Cardiac muscle cell (in vitro differentiated cells and primary cell): ENCODE measurements around the gene COMMD2. TPM values are rescaled to one million over a fixed set of nuclear protein-coding genes. Genes with fewer than 3 reads are reported as not detected.

Experiments used
- DNase-seq, 2 donors: peaks; one replicate each; pipeline versions ENCODE4 v3.0.0 to v3.0.0-alpha.2; 2010 to 2017; ENCODE audit warnings: low read depth in 1 of 2, low spot score in 1 of 2
- H3K27ac ChIP-seq: fragments of 200-600 bp; sonication (generic); 2 replicates; pipeline ENCODE4 v1.5.1; 2016
- H3K27me3 ChIP-seq: fragments of 200-600 bp; sonication (generic); 2 replicates; pipeline ENCODE4 v1.6.0; 2016; ENCODE audit warnings: control low read depth
- H3K36me3 ChIP-seq: fragments of 200-600 bp; sonication (generic); 2 replicates; pipeline ENCODE4 v1.5.1; 2016; ENCODE audit warnings: control low read depth
- H3K4me1 ChIP-seq: fragments of 200-600 bp; sonication (generic); 2 replicates; pipeline ENCODE4 v1.8.1; 2017; ENCODE audit warnings: low read depth, mild to moderate bottlenecking, mixed run types
- H3K4me3 ChIP-seq: fragments of 200-600 bp; sonication (generic); 2 replicates; pipeline ENCODE4 v1.5.1; 2016; ENCODE audit warnings: mild to moderate bottlenecking
- H3K9me3 ChIP-seq: fragments of 200-600 bp; sonication (generic); 2 replicates; pipeline ENCODE4 v1.5.1; 2017; ENCODE audit warnings: low read depth, mild to moderate bottlenecking, control low read depth
- CTCF ChIP-seq: IDR thresholded peaks from 2 replicates; pipeline ENCODE4 v1.5.1; 2012; ENCODE audit warnings: low read depth, mild to moderate bottlenecking, low read length
- polyA plus RNA-seq: library from polyadenylated mRNA; unstranded; fragments of >200 nt; fragmentation: Nextera tagmentation; extraction: Ambion mirVana; gene quantifications from 2 replicates; pipeline ENCODE4 v1.2.1, GENCODE V29; 2016
- total RNA-seq: library from RNA; depleted of rRNA; stranded (reverse); fragments of >200 nt; gene quantifications from 2 replicates; pipeline ENCODE4 v1.2.3, GENCODE V29; 2016

Gene COMMD2
- total and polyA plus RNA-seq, 2 experiments from 2014 or later, result 30.9 to 42.8 TPM

- no peaks in the 10 kb centered on the region for H3K9me3 ChIP-seq
- H3K4me1 ChIP-seq, result no peaks in the 10 kb centered on the region
- no peak overlapping the region for H3K27ac ChIP-seq
- TF ChIP-seq CTCF, result no peak
- no peak for DNase-seq
- H3K27me3 ChIP-seq, result no peaks in the 10 kb centered on the region
- no peaks in the 10 kb centered on the region for H3K36me3 ChIP-seq
- H3K4me3 ChIP-seq, result no peak overlapping the region
Measured at GRCh38 chr3:149705416-149705815, 46.9 kb downstream of the COMMD2 start.

GRCh38 chr3:149703466-149703865 is 48.8 kb downstream of the COMMD2 start:
- TF ChIP-seq CTCF, result no peak
- Histone ChIP-seq H3K27ac (no peak overlapping the region), H3K27me3 (no peaks in the 10 kb centered on the region), H3K36me3 (no peaks in the 10 kb centered on the region), H3K9me3 (no peaks in the 10 kb centered on the region), H3K4me1 (no peaks in the 10 kb centered on the region), H3K4me3 (no peak overlapping the region)
- peak in 1 of 2 donors; percentile 29 for DNase-seq

GRCh38 chr3:149702691-149703441 is 49.4 kb downstream of the COMMD2 start:
- no peak overlapping the region for H3K27ac ChIP-seq
- no peaks in the 10 kb centered on the region for H3K4me1 ChIP-seq
- DNase-seq, result peak in 1 of 2 donors; percentile 68
- H3K27me3 ChIP-seq, result no peaks in the 10 kb centered on the region
- no peaks in the 10 kb centered on the region for H3K36me3 ChIP-seq
- no peak for TF ChIP-seq CTCF
- H3K9me3 ChIP-seq, result no peaks in the 10 kb centered on the region
- H3K4me3 ChIP-seq, result no peak overlapping the region

GRCh38 chr3:149701977-149702350 is 50.3 kb downstream of the COMMD2 start:
- Histone ChIP-seq H3K4me3 (no peak overlapping the region), H3K9me3 (no peaks in the 10 kb centered on the region), H3K4me1 (no peaks in the 10 kb centered on the region), H3K36me3 (no peaks in the 10 kb centered on the region), H3K27ac (no peak overlapping the region), H3K27me3 (no peaks in the 10 kb centered on the region)
- no peak for DNase-seq
- TF ChIP-seq CTCF, result no peak

GRCh38 chr3:149701206-149701976 is 50.9 kb downstream of the COMMD2 start:
- DNase-seq, result no peak
- H3K4me3 ChIP-seq, result no peak overlapping the region
- no peaks in the 10 kb centered on the region for H3K4me1 ChIP-seq
- H3K27me3 ChIP-seq, result no peaks in the 10 kb centered on the region
- no peak overlapping the region for H3K27ac ChIP-seq
- H3K36me3 ChIP-seq, result no peaks in the 10 kb centered on the region
- no peak for TF ChIP-seq CTCF
- H3K9me3 ChIP-seq, result no peaks in the 10 kb centered on the region

Other genes starting within 250 kb of the COMMD2 start
- 55.0 and 69.1 TPM in 2 replicates for gene WWTR1, start 94.5 kb downstream of the COMMD2 start, total RNA-seq
- gene WWTR1, start 94.5 kb downstream of the COMMD2 start, polyA plus RNA-seq, result 54.8 and 80.6 TPM in 2 replicates
- gene ANKUB1, start 40.1 kb upstream of the COMMD2 start, total RNA-seq, result not detected in 2 replicates
- gene ANKUB1, start 40.1 kb upstream of the COMMD2 start, polyA plus RNA-seq, result not detected in 2 replicates
- gene RNF13, start 60.7 kb upstream of the COMMD2 start, total RNA-seq, result 13.3 and 15.9 TPM in 2 replicates
- gene RNF13, start 60.7 kb upstream of the COMMD2 start, polyA plus RNA-seq, result 44.5 and 44.7 TPM in 2 replicates
- gene PFN2, start 218.4 kb upstream of the COMMD2 start, total RNA-seq, result 122 and 159 TPM in 2 replicates
- gene PFN2, start 218.4 kb upstream of the COMMD2 start, polyA plus RNA-seq, result 152 and 163 TPM in 2 replicates